KBM-7 (cell line): ENCODE data around the gene DAAM1.

Experiments
- DNase-seq: peaks from one replicate; pipeline ENCODE4 v3.0.0-alpha.2; 2015
- in situ Hi-C: fragments of 300-500 bp; cut with MboI; formaldehyde crosslinking; loops from 2 replicates; pipeline ENCODE4 v1.14.3; 2020; ENCODE audit warnings: low sequenced_read_pairs, low pct_unique_long_range_greater_than_20kb, mixed read lengths

Gene DAAM1

DNA sequence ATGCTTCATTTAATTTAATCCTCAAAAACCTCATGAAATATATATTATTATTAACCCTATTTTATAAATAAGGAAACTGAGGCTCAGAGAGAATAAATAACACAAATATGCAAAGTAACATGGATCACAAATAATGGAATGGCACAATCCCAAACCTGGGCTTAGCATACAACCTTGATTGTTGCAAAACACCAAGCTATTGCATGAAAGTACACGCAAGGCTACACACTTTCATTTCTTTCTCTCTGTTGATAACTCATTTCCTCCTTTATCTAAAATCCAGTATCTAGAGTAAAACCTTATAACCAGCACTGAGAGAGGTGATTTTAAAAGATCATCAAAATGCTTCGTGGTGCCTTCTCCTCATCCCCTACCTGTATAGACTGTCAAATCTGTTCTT is 2.8 kb upstream of the DAAM1 start:
- DNase-seq = no peak
- in situ Hi-C loops = no loop called here

DNA sequence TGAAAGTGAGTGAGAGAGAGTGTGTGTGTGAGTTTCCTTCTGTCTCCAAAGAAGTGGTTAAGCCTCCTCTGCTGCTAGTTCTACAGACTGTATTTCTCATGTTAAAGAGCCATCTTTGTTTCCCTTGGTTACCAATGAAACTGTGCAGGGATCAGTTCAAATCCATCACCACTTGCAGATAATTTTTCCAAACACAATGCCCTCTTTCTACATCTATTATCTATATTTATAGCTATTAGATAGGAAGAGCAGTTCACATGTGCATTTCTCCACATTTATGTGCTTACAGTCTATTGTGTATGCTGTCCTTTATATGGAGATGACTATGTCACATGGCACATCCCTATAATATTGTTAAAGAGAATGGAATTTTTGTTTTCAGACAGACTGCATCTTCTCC is 2.2 kb upstream of the DAAM1 start:
- no peak for DNase-seq
- in situ Hi-C loops = no loop called here

DNA sequence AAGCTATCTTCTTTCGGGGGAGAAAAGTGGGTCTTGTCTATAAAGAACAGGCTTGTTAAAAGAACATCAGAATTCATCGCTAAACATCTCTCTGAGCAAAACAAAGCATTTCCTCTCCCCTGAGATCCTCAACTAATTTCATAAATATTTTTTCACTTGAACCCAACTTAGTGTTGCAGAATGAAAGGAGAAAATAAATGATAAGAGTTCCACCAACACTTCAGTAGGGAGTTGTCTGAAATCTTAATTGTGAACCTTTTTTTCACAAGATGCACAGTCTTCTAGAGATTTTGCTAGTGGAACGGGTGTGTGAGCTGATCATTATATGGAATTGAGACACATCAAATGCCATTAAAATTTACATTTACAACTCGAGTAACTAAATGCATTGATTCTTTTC is 1.3 kb upstream of the DAAM1 start:
- in situ Hi-C loops = no loop called here

DNA sequence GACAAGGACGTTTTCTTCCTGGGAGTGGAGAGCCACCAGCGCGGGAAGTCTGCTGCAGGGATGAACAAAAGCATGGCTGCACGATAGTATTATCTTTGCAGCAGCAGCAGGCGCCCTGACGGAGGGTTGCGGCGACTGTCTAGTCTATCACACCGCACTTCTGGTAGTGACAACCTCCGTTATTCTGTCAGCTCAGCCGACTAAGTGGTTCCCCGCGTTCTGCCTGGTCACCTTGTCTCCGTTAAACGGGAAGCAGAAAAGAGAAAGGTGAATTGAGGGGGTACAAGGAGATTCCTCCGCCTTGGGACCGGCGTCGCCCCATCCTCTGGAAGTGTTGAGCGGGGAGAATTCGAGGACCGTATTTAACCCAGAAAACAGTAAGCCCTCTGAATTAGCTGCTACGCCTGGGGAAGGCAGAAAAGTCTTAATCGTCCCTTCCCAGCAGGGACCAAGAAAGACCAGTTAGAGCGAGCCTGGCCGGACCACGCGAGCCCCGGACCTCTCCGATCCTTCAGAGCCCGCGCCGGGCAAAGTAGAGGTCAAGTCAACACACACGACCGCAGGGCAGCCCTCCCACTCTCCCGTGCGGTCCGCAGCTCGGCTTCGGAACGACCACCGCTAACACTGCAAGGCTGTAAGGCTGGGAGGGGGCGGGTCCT is 536 bp upstream of the DAAM1 start:
- DNase-seq = peak; percentile 70
- in situ Hi-C loops = no loop called here

More for the DNA sequence above, 1.3 kb upstream of the DAAM1 start:
- no peak for DNase-seq

DNA sequence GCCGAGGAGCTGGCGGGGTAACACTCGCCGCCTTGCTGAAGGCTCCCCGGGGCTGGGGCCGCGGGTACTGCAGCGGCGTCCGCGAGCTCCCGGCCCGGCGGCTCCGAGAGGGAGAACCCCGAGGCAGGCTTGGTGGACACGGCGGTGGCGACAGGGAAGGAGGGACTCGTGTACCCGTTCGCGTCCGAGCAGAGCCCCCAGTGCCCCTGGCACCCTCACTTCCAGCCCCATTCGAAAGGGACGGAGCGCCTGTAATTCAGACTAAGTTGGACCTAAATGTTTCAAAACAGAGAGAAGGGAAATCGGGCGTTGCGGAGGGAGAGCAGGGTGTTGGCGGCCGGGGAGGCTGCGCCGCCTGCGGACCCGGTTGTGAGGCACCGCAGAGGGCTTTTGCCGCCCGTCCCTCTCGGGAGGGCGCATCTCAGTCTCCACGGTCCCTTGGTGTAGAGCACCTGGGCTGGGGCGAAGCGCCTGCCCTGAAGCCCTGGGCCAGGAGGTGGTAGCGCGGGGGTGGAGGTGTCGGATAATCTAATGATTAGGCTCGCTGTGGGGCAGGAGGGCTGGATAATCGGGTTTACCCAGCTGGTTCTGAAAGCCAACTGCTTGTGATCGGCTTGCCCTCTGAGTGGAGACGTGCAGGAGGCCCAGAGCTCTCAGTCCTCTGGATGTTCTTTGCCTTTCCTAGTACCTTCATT is 771 bp downstream of the DAAM1 start:
- DNase-seq = peak; percentile 27
- in situ Hi-C loops = no loop called here

DNA sequence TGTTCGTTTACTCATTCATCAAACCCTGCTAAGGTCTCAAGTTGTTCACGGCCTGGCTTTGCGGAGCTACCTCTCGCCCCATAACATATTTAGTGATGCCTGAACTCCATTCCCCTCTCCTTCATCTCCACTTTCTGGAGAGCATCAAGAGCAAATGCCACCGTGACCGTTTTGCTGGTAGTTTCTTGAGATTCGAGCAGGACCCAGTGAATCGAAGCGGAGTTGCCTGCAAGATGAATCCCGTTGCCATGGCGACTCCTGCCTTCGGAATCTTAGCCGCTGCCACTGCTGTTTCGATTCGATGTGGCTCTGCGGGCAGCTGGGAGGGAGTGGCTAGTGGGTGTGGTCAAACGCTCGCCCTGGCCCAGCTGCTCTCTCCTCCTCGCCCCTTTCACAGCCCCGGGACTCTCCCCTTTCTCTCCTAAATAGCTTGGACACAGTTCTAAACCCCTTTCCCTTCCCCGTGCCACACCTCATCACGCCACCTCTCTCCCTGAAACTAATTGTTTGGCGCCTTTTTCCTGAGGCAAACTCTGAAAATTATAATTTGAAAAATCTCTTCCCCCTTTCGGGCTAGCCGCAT is 1.4 kb downstream of the DAAM1 start:
- in situ Hi-C loops = no loop called here
- peak; percentile 83 for DNase-seq

DNA sequence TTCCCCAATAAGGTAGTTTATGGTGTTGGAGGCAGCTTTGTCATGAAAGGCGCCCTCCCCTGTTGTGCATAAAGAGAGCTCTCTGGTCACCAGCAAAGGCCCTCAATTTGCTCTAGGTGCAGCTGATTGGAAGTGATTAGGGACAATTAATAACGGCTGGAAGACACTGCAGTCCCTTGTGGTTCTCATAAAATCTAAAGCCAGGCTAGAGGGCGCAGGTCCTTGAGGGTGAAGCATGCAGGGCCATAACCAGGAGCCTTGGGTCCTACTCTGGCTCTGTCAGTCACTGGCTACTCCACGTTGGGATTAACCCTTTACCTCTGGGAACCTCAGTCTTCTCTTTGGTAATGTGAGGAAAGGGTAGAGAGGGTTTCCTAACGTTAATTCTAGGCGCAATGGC is 1.9 kb downstream of the DAAM1 start:
- DNase-seq = no peak
- in situ Hi-C loops = no loop called here

DNA sequence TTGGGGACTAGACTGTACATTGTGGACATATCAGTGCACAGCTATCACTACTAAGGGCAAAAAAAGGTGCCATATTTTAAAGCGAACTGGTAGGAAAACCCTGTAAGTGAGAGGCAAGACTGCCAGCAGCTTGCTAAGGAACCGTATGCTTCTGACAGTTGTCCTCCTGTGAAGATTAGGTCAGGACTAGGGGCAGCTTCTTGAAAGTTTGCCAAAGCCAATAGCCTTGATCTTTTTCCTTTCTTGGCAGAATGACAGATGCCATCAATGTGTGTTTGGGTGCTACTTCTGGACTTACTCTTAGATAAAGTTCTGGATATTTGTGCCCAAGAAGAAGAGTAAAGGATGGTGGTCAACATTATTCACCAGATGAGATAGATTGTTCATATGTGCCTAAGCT is 7.4 kb downstream of the DAAM1 start:
- no peak for DNase-seq
- in situ Hi-C loops = no loop called here

DNA sequence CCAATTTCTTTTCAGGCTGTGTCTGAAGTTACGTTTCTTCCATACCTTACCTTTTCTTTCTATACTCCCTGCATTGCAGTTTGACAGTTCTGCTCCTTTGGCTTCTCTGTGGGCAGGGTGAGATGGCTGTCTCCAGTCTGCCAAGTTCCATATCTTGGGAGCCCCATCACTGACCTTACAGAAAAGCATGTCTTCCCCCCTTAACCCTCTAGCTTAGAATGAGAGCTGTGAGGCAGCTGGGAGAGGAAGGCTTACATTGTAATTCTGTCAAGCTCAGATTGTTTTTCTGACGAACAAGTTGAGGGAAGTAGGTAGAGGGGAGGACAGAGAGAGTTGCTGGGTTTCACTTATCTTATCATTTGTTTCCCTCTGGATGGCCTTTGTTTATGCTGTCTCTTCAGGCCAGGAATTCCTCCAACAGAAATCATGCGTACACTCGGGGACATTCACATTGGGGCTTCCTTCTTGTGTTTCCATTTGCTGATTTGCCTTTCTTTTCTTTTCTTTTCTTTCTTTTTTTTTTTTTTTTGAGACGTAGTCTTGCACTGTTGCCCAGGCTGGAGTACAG is 9.3 kb downstream of the DAAM1 start:
- in situ Hi-C loops = no loop called here

DNA sequence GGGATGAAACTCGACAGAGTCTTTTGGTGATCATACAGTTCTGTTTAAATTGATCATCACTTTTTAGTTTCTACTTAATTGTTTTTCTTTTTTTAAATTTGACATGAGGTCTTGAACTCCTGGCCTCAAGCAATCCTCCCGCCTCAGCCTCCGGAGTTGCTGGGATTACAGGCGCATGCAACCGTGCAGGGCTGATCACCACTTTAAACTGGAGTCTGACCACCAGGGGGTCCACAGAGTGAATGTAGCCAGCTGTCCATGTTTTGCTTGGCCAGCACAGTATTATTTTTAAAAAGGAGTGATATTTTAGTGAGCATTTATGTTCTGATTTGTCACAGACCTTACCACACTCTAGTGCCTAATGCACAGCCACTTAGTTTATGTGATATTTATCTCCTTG is 10.7 kb downstream of the DAAM1 start:
- DNase-seq = no peak
- in situ Hi-C loops = no loop called here

More for the DNA sequence above, 9.3 kb downstream of the DAAM1 start:
- DNase-seq = no peak

DNA sequence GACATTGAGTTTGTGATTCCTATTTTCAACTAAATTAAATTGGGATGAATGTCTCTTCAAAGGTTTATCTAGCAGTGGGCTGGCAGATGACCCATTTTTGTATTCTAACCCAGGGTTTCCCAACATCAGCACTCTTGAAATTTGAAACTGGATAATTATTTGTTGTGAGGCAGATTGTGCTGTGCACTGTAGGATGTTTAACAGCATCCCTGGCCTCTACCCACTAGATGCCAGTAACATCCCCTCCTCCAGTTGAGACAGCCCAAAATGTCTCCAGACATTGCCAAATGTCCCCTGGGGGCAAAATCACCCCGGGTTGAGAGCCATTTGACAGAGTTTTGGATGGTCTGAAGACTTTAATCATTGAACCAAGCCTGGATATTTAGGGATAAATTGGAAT is 11.1 kb downstream of the DAAM1 start:
- DNase-seq = no peak
- in situ Hi-C loops = no loop called here

DNA sequence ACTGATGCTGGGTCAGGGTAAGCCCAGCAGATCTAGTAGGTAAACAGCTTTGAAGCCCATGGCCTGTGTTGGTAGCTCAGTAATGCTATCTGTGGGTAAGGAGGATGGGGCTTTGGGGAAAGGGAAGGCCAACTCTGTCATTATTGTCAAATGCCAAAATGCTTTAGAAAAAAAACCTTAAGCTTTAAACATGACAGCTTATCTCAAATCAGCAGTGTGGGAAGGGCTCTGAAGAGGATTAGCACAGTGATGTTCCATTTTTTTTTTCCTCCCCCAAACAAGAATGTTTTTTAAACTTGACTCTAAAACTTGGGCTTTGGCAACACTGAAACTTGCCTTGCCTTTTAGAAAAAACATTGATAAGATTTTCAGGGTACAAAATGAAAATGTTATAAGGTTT is 11.7 kb downstream of the DAAM1 start:
- in situ Hi-C loops = no loop called here
- no peak for DNase-seq

DNA sequence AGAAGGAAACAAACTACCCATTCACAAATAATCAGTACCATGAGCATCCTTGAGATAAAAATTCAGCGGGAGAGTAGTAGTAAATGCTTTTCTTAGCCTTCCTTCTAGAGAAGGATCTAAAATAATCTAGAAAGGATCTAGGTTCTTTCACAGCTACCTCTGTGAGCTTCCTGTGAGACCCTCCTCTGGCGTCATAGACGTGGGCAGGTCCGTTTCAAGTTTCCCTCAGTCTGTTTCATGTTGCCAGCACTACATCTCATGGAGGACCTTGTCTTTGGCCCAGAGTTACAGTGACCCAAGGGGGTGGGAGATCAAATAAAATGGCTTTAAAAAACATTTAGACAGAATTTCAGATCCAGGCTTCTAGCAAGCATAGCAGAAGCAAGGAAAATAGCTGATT is 13.6 kb downstream of the DAAM1 start:
- DNase-seq = no peak
- in situ Hi-C loops = no loop called here

DNA sequence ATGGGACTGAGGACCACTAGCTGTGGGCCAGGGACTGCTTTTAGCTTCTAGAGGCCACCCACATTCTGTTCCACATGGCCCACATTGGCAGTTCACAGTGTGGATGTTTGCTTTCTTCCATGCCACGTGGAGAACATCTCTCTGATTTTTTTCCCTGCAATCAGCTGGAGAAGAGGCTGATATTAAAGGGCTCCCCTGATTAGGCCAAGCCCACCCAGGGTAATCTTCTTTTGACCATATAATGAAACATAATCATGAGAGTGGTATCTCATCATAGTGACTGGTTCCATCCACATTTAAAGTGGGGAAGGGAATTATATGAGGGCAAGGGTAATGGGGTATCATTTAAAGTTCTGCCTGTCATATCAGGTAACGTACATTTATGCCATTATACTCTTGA is 15.8 kb downstream of the DAAM1 start:
- in situ Hi-C loops = no loop called here
- DNase-seq = no peak

DNA sequence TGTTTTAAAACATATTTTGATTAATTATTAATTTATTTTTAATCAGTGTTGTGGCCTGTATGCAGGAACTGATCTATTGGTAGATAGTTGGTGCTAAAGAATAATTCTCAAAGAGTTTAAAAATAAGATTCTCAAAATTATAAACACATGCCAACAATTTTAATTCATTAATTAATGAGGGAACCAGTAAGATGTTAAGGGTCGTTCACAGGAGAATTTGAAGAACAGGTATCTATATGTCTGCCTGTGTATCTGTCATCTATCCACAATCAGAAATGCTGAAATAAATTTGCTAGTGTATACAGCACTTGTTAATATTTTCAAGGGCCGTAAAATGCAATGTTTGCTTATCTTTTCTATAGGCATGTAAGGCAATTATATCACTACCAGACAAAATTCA is 18.4 kb downstream of the DAAM1 start:
- in situ Hi-C loops = no loop called here
- DNase-seq = no peak

DNA sequence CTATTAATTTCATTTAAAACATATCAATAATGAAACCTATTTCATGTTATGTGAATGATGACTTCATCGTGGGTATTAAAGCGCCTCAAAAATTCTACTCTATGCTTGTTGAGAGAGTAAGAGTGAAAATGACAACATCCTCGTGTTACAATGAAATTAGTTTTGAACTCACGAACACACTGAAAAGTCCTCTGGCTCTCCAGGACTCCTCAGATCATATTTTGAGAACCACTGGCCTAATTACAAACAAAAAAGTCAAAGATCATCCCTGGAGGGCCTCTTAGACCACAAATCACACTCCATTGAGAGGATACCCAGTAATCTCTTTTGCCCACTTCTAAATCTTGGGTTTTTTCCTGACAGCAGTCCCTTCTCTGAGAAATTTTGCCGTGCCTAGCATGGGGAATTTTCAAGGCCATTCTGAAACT is 19.1 kb downstream of the DAAM1 start:
- in situ Hi-C loops = no loop called here
- DNase-seq = no peak

DNA sequence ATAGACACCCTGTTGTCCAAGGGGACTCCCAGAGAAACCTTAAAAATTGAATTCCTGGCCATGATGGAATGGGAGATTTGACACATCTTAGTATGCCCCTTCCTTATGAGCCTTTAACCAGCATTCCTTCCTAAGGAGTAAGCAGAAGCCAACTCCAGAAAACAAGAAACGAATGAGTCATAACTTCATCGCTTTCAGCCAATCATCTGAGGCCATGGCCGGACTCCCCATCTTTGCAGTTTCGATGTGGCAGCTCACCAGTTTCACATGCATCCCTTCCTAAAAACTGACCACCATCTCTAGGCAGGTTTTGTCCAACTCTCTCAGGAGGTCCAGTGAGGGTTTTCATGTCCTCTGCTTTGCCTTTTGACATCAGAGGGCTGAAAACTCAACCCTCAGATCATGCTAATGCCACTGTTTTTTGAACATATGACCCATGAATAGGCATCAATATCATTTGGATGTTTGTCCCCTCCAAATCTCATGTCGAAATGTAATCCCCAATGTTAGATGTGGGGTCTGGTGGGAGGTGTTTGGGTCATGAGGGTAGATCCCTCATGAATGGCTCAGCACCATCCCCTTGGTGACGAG is 19.9 kb downstream of the DAAM1 start:
- in situ Hi-C loops = no loop called here

DNA sequence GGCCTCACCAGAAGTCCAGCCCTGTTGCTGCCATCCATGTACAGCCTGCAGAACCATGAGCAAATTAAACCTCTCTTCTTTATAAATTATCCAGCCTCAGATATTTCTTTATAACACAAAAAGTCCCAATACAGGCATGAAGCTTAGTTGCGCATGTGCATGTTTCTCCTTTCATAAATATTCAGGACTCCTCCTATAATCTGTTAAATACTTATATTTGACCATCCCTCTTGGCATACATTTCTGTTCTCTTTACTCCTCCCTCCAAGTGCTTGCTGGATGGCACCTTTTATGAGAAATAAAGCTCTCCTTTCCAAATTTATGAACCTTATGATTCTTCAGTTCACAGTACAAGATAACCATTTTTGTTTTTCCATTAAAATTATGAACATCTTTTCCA is 20.5 kb downstream of the DAAM1 start:
- in situ Hi-C loops = no loop called here

More for the DNA sequence above, 19.9 kb downstream of the DAAM1 start:
- DNase-seq = no peak

DNA sequence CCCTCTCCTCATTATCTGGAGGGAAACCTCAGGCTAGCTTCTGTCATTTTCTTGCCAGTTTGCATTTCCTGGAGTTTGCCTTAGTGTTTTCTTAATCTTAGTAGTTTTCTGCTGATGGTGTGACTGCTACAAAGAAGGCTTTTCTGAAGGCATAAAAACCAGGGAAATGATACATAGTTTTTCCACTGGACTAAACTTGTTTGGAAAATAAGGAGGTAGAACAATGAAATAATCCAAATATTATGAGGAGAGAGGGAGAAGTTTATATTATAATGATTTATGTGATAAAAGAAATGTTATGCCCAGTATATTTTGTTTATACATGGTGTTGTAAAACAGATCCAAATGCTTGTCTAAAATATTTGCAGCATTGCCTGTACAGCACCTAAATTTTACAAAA is 22.2 kb downstream of the DAAM1 start:
- in situ Hi-C loops = no loop called here
- DNase-seq = no peak

More for the DNA sequence above, 20.5 kb downstream of the DAAM1 start:
- no peak for DNase-seq
